Ishikawa (cell line): ENCODE data around the gene NCKAP5L.

Experiments used
- CEBPB ChIP-seq: IDR thresholded peaks from 2 replicates; pipeline ENCODE4 v1.6.1; 2012
- EP300 ChIP-seq: IDR thresholded peaks from 2 replicates; pipeline ENCODE4 v1.6.1; 2012; ENCODE audit warnings: borderline replicate concordance
- RAD21 ChIP-seq: IDR thresholded peaks from 2 replicates; pipeline ENCODE4 v1.6.1; 2012; ENCODE audit warnings: low read depth
- REST ChIP-seq: IDR thresholded peaks from 2 replicates; pipeline ENCODE4 v1.6.1; 2012; ENCODE audit warnings: low read depth, mild to moderate bottlenecking

- no peak for TF ChIP-seq REST
- TF ChIP-seq CEBPB: no peak
- no peak for TF ChIP-seq EP300
- no peak for TF ChIP-seq RAD21
These were observed 16.2 kb downstream of the NCKAP5L start for GRCh38 chr12:49811961-49812401.
